Effector memory CD4-positive, alpha-beta T cell (primary cell): ENCODE measurements around the gene PHLDB2.

Source experiments
- DNase-seq, 3 donors: peaks; one replicate each; pipeline ENCODE4 v3.0.0-alpha.2; 2020
- H3K27ac ChIP-seq: 2 replicates; pipeline ENCODE4 v1.7.0; 2013; ENCODE audit warnings: mild to moderate bottlenecking, low read length, moderate library complexity; ENCODE audit not compliant: insufficient read depth, poor library complexity, severe bottlenecking
- H3K27me3 ChIP-seq: replicated peaks from 2 replicates; pipeline ENCODE4 v1.7.0; 2013; ENCODE audit warnings: mild to moderate bottlenecking, low read length; ENCODE audit not compliant: insufficient read depth, control insufficient read depth, poor library complexity, severe bottlenecking
- H3K36me3 ChIP-seq: 2 replicates; pipeline ENCODE4 v1.7.0; 2013; ENCODE audit warnings: mild to moderate bottlenecking, low read length, moderate library complexity; ENCODE audit not compliant: control insufficient read depth, insufficient read depth
- H3K4me1 ChIP-seq: 2 replicates; pipeline ENCODE4 v1.7.0; 2013; ENCODE audit warnings: low read length, mild to moderate bottlenecking; ENCODE audit not compliant: control insufficient read depth, insufficient read depth, poor library complexity, severe bottlenecking
- H3K4me3 ChIP-seq: 2 replicates; pipeline ENCODE4 v1.7.0; 2013; ENCODE audit warnings: low read length, low read depth, mild to moderate bottlenecking; ENCODE audit not compliant: insufficient read depth, poor library complexity, severe bottlenecking
- H3K9me3 ChIP-seq: 2 replicates; pipeline ENCODE4 v1.7.0; 2013; ENCODE audit warnings: mild to moderate bottlenecking, low read length, moderate library complexity; ENCODE audit not compliant: control insufficient read depth

The PHLDB2 gene

DNA sequence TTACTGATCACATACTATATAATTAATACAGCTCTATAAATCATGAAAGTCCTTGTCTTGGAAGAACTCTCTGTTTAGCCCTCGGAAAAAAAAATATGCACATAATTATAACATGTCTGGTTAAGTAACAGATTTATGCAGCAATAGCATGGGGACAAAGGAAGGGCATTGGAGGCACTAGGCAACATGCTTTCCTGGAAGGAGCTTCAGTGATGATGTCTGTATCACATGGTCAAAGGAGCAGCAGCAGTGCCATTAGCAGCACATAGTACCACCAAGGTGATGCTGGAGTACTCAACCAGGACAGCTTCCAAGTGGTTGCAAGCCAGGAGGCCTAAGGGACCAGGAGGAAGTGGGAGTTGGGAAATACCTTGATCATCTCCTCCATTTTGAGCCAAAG, 36.3 kb upstream of the PHLDB2 start:
- no peaks in the 10 kb centered on the region for H3K36me3 ChIP-seq
- H3K9me3 ChIP-seq, result no peaks in the 10 kb centered on the region
- DNase-seq, result no peak
- H3K27ac ChIP-seq, result no peak overlapping the region
- H3K4me1 ChIP-seq, result no peaks in the 10 kb centered on the region
- H3K4me3 ChIP-seq, result no peak overlapping the region
- no peaks in the 10 kb centered on the region for H3K27me3 ChIP-seq

DNA sequence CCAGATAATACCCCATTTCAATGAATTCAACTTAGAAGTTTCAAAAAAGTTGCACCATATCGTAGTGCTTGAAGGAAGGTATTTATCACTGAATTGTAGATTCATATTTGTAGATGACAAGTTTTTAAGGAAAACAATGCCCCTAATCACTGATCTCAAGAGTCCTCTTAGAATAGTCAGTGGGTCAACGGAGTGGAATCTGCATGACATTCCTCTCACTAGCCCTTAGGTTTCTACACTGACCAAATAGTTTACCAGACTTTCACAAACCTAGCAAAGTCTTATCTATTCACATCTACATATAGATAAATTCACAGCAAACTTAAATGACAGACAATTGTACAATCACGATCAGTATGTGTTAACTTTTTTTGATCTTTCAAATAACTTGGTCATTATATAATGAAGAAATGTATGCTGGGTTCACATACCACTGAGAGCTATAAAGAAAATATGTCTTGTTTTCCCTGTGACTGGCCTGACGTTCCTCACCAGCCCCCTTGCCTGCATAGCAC, 35.7 kb upstream of the PHLDB2 start:
- Histone ChIP-seq H3K9me3 (no peaks in the 10 kb centered on the region), H3K27ac (no peak overlapping the region), H3K4me3 (no peak overlapping the region), H3K27me3 (no peaks in the 10 kb centered on the region), H3K4me1 (no peaks in the 10 kb centered on the region), H3K36me3 (no peaks in the 10 kb centered on the region)
- no peak for DNase-seq

DNA sequence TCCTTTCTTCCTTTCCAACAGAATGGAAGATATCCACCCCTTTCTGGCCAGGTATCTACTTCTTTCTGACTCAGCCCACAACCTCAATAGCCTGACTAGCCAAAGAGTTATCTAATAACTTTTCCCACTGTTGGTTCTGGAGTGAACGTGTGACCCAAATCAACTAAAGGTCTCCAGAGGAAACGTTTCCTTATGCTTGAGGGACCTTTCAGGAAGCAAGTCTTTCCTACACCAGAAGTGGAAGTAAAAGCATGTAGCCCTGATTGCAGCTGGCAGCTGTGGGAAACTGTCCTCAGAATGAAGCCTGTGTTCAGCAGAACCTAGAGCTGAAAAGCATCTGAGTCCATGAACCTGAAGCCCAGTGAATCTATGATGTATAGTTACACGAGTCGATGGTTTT, 34.7 kb upstream of the PHLDB2 start:
- Histone ChIP-seq H3K36me3 (no peaks in the 10 kb centered on the region), H3K9me3 (no peaks in the 10 kb centered on the region), H3K27ac (no peak overlapping the region), H3K27me3 (no peaks in the 10 kb centered on the region), H3K4me3 (no peak overlapping the region), H3K4me1 (no peaks in the 10 kb centered on the region)
- DNase-seq, result no peak

DNA sequence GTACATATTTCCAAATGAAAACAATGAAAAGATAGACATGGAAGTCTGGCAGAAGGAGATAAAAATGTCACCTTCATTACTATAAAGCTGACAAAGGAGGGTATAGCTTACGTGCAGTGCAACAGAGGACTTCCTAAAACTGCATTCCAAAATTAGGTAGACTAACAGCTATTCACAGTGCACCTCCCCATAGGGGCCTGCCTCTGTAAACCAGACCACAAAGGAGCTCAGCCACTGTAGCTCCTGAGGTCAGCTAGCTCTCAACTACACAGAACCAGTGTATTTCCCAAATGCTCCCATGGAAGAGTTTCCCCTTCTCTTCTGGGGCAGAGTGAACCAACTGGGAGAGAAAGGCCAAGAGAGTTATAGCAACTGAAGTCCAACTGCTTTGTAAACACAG, 31.2 kb upstream of the PHLDB2 start:
- DNase-seq, result no peak
- no peak overlapping the region for H3K27ac ChIP-seq
- no peaks in the 10 kb centered on the region for H3K27me3 ChIP-seq
- H3K36me3 ChIP-seq, result no peaks in the 10 kb centered on the region
- no peak overlapping the region for H3K4me3 ChIP-seq
- no peaks in the 10 kb centered on the region for H3K9me3 ChIP-seq
- H3K4me1 ChIP-seq, result no peaks in the 10 kb centered on the region

DNA sequence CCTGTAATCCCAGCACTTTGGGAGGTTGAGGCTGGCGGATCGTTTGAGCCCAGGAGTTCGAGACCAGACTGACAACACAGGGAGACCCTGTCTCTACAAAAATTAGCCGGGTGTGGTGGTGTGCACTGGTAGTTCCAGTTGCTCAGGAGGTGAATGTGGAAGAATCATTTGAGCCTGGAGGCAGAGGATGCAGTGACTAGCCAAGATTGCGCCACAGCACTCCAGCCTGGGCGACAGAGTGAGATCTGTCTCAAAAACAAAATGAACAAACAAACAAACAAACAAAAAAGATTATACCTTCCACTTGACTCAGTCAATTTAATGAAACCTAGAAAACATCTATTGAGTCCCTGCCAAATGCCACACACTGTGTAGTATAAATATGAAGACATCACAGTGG, 30.5 kb upstream of the PHLDB2 start:
- Histone ChIP-seq H3K4me1 (no peaks in the 10 kb centered on the region), H3K27ac (no peak overlapping the region), H3K27me3 (no peaks in the 10 kb centered on the region), H3K9me3 (no peaks in the 10 kb centered on the region), H3K4me3 (no peak overlapping the region), H3K36me3 (no peaks in the 10 kb centered on the region)
- no peak for DNase-seq

DNA sequence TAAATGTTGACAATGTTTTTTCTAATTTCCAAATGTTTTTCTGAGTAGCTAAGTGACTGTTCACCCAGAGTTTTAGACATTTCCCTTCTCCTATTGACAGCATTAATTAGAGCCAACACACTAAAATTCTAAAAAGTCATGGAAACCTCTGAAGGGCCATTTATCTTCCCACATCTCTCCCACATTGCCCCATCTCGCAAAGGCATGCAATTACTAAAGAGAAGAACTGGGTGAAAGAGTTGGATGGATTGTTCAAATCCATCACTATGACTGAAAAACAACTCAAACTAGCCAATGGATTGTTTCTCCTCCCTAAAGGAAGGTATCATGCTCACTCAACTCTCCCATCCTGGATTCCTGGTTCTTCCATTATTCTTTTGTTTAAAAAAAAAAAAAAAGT, 30.0 kb upstream of the PHLDB2 start:
- no peaks in the 10 kb centered on the region for H3K4me1 ChIP-seq
- no peaks in the 10 kb centered on the region for H3K36me3 ChIP-seq
- no peak overlapping the region for H3K27ac ChIP-seq
- no peaks in the 10 kb centered on the region for H3K9me3 ChIP-seq
- H3K27me3 ChIP-seq, result no peaks in the 10 kb centered on the region
- H3K4me3 ChIP-seq, result no peak overlapping the region
- DNase-seq, result no peak

DNA sequence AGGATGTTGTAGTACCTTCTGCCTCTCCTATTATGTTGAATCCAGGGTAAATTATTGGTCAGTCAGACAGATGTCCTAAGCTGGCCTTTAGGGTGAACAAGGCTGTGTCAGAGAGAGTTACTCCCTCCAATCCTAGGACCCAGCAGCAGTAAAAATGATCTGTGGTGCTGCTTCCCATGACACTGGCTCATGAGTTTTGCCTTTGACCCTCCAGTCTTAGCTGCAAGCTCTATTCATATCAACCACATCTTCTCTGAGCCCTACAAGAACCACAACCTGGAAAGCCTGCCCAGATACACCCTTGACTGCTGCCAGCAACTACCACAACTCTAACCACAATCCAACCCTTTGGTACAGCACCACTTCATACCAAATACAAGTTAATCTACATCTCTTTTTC, 27.2 kb upstream of the PHLDB2 start:
- H3K4me3 ChIP-seq, result no peak overlapping the region
- no peaks in the 10 kb centered on the region for H3K9me3 ChIP-seq
- H3K36me3 ChIP-seq, result no peaks in the 10 kb centered on the region
- DNase-seq, result peak in 1 of 3 donors; percentile 1
- no peaks in the 10 kb centered on the region for H3K27me3 ChIP-seq
- H3K4me1 ChIP-seq, result no peaks in the 10 kb centered on the region
- no peak overlapping the region for H3K27ac ChIP-seq

DNA sequence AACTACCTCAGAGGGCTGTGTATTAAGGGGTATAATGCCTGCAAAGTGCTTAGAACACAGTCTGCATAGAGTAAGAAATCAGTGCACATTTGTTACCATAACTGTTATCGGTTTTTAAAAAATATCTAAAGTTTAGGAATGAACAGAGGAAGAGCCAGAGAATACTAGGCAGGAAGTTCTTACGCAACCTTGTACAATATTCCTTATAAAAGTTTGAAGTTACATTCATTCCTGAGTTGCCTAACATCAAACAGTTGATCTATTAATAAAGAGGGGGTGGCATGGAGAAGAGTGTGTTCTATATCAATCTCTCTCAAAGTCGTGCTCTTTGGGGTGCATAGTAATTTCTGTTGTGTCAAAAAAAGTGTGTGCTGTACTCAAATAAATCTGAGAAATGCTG, 22.0 kb upstream of the PHLDB2 start:
- no peaks in the 10 kb centered on the region for H3K9me3 ChIP-seq
- no peak overlapping the region for H3K27ac ChIP-seq
- no peaks in the 10 kb centered on the region for H3K4me1 ChIP-seq
- DNase-seq, result no peak
- no peak overlapping the region for H3K4me3 ChIP-seq
- no peaks in the 10 kb centered on the region for H3K27me3 ChIP-seq
- no peaks in the 10 kb centered on the region for H3K36me3 ChIP-seq

DNA sequence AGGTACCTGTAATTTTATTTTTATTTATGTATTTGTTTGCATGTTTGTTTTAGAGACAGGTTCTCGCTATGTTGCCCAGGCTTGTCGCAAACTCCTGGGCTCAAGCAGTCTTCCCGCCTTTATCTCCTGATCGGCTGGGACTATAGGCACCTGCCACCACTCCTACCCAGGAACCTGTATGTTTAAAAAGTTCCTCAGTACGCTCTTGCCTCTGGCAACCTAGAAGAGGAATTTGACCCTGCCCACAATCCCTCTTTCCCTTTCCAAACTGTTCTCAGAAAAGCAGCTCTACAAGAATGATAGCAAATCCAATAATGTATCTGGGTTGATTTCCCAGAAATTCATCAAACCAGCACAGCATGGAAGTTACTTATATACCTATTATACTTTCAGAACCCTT, 20.9 kb upstream of the PHLDB2 start:
- H3K27me3 ChIP-seq, result no peaks in the 10 kb centered on the region
- H3K4me1 ChIP-seq, result no peaks in the 10 kb centered on the region
- no peaks in the 10 kb centered on the region for H3K36me3 ChIP-seq
- DNase-seq, result no peak
- no peaks in the 10 kb centered on the region for H3K9me3 ChIP-seq
- H3K4me3 ChIP-seq, result no peak overlapping the region
- H3K27ac ChIP-seq, result no peak overlapping the region

DNA sequence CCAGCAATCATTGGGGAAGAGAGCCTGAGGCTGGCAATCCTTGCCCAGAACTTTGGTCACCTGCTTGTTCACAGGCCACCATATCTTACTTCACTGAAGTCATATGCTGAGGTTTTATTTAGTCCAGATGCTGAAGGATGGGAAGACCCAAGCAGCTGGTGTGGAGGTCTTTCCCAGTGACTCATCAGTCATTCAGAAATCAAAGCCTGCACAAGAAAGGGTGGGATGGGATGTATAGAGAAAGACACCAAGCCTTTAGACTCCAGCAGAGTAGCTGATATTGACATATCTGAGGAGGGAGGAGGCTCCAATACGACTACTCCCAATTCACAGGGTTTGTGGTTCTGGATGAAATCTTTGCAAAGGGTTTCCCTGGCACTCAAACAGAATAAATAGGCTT, 13.0 kb upstream of the PHLDB2 start:
- Histone ChIP-seq H3K27me3 (no peaks in the 10 kb centered on the region), H3K4me1 (no peaks in the 10 kb centered on the region), H3K9me3 (no peaks in the 10 kb centered on the region), H3K27ac (no peak overlapping the region), H3K4me3 (no peak overlapping the region), H3K36me3 (no peaks in the 10 kb centered on the region)
- DNase-seq, result no peak

DNA sequence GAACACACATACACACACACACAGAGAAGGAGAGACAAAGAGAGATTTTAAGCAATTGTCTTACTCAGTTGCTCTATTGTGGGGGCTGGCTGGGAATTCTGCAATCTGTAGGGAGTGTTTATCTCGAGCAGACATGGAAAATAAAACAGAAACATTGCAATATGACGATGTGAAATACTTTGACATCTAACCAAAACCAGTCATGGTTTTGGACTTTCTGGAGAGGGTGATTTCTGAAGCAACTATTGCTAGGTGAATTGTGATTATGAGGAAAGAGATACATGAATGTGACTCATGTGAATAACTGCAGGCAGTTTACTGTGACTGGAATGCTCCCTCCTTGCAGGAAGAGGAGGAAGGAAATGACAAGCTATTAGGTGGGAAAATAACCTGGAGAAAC, 12.3 kb upstream of the PHLDB2 start:
- Histone ChIP-seq H3K27ac (no peak overlapping the region), H3K27me3 (no peaks in the 10 kb centered on the region)
- no peak for DNase-seq

More for the DNA sequence above, 12.3 kb upstream of the PHLDB2 start:
- Histone ChIP-seq H3K4me1 (peaks cover 4% of the 10 kb centered on the region), H3K9me3 (no peaks in the 10 kb centered on the region), H3K36me3 (no peaks in the 10 kb centered on the region), H3K4me3 (no peak overlapping the region)
